ENCODE data around the gene TBC1D3E.
"Not testable (repeated sequence)": the region's sequence is repeated elsewhere in the genome, so short reads cannot be mapped to it uniquely, and the experiment has no call there.

Gene TBC1D3E

DNA sequence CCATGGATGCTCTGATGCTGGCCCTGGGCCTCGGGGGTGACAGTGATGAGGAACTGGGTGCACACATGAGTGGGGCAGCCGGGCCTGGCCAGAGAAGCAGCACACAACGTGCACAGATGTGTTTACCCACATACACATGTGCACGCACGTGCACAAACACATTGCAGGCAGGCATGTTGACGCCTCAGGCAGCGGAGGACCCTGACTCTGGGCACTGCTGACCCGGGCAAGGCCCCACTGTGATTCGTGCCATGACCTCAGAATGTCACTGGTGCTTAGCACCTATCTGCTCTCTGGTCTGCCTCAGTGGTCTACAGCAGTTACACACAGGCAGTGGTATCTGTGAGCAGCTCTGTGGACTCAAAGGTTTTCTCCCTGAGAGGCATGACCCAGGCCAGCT is at the start of gene TBC1D3E:
TBC1D3E (plus strand) TSS at position 301 of the 400 bp plus-strand sequence. CDS start 1,545 bp downstream, outside the sequence.
- not testable (repeated sequence) for DNase-seq (ENCODE audit: low spot score)

DNA sequence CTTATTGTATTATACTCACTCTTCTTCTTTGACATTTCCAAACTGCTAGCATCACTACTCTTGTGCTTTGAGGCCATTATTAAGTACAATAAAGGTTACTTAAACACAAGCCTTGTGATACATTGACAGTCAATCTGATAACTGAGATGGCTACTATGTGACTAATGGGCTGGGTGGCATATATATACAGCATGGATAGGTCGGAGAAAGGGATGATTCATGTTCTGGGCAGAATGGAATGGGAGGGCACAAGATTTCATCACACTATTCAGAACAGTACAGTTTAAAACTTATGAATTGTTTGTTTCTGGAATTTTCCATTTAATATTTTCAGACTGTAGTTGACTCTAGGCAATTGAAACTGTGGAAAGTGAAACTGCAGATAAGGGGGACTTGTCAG is 40.4 kb upstream of the TBC1D3E start:
- not testable (repeated sequence) for DNase-seq (ENCODE audit: low spot score)

DNA sequence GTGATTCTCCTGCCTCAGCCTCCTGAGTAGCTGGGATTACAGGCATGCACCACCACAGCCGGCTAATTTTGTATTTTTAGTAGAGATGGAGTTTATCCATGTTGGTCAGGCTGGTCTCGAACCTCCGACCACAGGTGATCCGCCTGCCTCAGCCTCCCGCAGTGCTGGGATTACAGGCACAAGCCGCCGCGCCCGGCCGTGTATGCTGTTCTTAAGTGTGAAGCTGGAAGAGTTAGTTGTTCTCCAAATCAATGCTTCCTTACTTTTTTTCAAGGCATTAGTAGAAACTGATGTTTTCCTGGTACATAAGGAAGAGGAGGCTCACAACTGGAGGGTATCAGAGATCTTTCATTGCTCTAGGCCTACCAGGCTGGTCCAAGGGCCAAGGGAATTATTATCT is 39.6 kb upstream of the TBC1D3E start:
- DNase-seq (ENCODE audit: low spot score): not testable (repeated sequence)

DNA sequence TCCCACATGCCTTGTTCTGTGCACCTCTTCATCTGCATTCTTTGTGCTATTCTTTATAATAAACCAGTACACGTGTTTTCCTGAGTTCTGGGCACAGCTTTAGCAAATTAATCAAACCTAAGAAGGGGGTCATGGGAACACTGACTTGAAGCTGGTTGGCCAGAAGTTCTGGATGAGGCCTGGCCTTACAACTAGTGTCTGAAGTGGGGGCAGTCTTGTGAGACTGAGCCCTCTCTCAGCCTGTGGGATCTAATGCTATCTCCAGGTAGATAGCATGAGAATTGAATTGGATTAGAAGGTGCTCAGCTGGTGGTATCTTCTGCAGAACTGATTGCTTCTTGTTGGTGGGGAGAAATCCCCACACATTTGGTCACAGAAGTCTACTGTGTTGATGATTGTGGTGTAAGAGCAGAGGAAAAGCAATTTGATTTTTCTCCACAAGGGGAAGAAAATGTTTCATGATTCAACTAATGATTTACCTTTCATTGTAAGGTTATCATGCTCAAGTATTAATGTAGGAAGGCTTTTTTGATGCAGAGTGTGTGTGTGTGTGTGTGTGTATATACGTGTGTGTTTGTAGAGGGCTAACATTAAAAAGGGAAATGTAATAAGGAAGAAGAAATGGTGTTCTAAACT is 33.6 kb upstream of the TBC1D3E start:
- not testable (repeated sequence) for DNase-seq (ENCODE audit: low spot score)

DNA sequence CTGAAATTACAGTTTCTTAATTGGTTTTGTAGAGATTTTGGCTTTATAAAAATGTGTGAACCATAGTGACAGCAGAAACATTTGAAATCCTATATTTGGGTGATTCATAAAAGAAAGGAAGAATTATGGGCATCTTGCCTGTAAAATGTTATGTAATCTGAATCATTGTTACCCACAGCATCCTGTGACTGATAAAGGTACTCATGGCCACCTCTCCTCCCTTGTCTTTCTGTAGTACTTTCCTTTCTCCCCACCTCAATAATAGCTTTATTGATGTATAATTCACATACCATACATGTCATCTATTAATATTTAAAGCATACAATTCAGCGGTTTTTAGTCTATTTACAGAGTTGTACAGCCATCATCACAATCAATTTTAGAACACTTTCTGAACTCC is 28.5 kb upstream of the TBC1D3E start:
- not testable (repeated sequence) for DNase-seq (ENCODE audit: low spot score)

DNA sequence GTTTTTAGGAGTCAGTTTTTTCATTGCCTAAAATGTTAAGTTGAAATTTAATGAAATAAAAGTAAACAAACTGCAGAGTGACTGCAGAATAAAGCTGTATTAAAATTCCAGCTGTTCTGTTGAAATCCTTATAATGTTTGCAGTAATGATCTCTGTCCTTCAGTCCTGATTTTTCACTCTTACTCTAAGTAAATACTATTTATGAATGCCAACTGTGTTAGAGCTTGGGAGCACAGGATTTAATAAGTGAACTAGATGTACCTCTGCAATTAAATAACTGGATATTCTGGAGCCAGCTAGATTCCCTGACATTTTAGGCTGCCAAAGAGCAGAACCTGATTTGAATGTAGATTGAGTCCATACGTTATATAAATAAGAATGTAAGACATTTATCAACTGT is 7.9 kb upstream of the TBC1D3E start:
- not testable (repeated sequence) for DNase-seq (ENCODE audit: low spot score)

DNA sequence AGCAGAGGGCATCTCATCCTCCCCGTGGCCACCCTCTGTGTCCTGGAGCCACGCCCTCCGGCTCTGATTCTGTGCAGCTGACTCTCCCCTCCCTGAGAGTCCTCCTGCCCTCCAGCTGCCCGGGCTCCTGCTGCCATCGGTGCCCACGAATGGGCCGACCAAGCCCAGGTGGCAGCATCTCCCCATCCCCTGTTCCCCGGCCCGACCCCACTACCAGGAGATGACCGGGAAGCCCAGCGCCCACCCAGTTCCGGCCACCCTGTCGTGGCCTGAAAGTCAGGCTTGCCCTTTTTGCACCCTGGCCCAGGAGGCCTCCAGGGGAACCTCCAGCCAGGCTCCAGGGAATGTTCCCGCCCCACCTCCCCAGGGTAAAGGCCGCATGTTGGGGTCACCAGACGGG is 7.1 kb downstream of the TBC1D3E start:
- not testable (repeated sequence) for DNase-seq (ENCODE audit: low spot score)
